Right kidney (tissue), 1 donor: ENCODE data around the gene ING2.
A peak's percentile ranks its signal among the peaks of the same experiment; 100 is the strongest.

Experiments
- DNase-seq: peaks from one replicate; pipeline ENCODE4 v3.0.0-alpha.2; 2016

The ING2 gene

DNA sequence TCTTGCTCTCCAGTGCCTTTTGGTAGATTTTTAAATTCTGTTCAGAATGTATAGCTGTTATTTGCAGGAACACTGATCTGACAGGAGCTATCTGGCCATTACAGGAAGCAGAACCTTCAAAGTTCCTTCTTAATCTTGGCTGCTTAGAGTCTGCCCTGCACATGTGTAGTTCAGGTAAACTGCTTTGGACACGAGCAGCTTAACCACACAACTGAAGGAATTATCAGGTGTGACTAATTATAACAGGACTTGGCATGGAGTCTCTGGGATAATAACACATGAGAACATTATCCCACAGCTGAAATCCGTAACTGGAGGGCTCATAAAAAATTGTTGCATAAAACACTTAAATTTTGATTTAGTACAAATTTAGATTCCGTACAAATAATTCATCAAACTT is 11.6 kb upstream of the ING2 start:
- no peak for DNase-seq

DNA sequence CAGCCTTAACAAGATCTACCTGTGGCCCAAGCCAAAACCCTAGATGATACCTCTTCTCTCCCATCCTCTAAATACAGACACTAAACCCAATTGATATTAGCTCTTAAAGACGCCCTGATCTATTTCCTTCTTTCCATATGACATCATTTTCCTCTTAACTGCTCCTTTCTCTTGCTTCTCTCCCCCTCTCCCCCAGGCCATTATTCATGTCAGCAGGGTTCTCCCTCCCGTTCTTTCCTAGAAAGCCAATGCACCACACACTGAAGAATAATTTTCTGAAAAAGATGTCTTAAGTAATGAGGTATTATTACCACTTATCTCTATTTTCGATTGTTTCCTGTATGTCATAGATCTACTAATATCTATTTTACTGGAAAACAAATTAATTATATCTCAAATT is 9.7 kb upstream of the ING2 start:
- no peak for DNase-seq

DNA sequence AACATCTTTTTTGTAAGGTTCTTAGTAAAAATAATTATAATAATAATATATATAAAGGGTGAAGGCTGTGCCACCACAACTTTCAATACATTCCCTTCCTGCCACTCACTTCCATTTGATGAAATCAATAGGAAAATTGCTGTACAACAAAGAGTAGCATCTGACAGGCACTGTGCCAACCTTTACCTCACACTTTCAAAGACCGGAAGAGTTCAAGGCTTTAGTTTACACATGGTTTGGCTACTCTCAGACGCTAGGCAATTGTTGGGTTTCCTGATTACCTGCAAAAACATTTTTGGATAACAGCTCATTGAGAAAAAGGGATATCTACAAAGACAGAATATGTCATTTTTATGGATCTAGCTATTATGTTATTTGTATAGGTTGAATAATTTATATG is 5.5 kb upstream of the ING2 start:
- no peak for DNase-seq

DNA sequence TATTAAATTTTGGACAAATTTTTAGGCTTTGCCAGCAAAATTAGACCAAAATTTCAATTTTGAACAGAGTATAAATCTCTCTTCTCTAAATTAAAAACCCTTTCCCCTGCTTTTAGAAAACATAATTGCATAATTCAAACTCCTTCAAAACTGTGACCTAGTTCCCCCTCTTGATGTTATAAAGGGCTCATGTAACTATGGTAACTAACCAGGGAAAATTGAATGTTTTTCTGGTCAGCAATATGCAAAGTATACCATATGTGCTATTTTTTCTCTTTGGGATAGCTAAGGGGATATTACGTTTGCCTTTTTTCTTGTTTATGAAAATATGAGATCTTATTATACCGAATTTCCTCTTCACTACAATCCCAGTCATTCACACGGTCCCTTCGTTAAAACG is 5.1 kb upstream of the ING2 start:
- no peak for DNase-seq

DNA sequence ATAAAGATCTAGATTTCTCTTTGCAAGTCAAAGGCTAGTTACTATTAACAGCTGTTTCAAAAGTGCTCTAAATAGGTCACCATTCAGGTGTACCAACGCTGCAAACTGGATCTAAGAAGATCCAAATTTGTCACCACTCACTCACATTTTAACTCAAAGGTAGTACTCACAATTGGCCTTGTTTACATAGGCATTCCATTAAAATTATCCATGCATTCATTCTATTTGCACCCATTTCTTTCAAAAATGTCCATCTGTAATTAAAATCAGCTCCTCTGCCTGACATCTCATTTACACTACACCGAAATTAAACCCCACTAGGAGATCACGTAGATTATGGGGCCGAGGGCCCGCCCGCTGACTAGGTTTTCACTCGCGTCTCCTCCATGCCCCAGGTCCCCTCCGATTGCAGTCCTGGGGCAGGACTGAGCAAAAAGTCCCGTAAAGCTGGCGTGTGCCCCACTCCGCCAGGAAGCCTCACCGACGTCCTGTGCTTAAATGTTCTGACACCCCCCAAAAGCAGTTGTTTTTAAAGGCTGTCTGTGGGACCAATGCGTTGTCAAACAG is 1.3 kb upstream of the ING2 start:
- no peak for DNase-seq

DNA sequence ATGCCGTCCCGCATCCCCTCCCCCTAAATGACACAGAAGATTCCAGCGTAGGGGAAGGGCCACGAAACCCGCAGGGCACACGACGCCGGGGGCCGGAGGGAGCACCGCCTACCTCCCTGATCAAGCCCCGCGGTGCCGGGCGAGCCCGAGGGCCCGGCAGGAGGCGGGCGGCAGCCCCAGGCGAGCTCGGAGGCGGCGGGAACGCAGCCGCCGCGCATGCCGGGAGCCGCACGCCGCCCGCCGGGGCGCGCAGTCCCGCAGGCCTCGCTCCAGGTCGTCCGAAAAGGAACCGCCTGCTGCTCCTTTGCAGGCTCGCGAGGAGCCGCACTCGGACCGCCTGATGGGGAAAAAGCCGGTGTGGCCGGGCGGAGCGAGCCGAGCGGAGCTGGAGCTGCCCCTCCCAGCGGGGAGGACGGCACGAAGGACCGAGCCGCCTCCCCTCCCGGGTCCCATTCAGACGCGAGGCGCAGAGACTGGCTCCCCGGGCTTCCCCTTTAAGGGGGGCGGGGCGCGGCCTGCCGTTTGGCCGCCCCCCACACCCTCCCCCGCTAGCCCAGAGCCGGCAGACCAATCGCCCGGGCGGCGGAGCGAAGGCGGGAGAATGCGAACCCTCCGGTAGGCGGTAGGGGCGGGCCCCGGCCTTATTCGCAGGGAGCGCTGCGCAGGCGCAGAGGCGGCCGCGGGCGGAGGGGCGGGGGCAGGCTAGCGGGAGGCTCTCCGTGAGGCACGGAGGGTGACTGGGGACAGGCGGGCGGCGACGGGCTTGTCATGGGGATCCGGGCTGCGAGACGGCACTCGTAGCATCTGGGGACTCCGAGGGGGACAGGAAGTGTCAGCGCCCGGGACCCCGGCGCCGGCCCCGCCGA is 561 bp upstream of the ING2 start:
- DNase-seq, result peak; percentile 98

DNA sequence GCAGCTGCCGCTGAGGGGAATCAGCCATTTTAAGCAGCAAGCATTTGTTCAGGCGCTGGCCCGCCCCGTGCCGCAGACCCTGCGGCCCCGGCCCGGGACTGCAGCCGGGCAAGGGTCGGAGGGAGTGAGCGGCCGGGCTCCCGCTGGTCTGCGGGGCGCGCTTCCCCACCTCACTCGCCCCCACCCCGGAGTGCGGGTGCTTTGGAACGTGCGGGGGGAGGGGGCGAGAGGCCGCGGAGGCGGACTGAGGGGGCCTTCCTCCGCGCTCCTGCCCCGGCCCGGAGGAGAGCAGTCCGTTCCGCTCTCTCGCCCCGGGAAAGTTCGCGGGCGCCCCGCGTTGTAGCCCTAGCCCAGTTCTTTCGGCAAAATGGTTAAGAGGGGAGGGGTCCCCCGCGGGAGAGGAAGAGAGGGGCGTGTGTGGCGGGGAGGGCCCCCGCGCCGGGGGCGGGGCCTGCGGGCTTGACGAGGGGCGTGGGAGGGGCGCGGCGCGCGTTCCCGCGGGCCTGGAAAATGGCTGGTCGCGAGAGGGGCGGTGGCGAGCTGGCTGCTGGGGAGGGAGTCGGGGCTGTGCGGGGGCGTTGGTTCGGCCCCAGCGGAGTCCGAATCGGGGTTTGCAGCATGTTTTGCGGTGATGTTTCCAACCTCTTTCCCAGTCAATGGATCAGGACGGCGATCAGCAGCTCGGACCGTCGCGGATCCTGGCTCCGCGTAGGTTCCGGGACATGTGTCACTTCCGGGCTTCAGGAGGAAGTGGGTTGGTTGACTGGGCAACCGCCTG is 942 bp downstream of the ING2 start:
- peak; percentile 95 for DNase-seq

DNA sequence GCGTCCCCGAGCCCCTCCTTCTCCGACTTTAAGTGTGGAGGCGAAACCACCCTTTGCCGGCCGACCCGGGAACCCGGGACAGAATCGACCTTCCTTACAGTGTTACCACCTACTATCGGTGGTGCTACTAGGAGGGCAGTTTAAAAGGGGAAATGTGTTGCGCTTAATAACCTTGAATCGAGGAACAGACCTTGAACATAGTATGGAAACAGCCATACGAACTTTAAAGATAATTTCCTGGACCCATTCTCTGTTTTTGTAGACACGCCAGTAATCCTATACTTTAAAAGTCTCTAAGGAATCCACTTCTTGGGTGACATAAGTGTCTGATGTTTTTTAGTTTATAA is 1.5 kb downstream of the ING2 start:
- no peak for DNase-seq

DNA sequence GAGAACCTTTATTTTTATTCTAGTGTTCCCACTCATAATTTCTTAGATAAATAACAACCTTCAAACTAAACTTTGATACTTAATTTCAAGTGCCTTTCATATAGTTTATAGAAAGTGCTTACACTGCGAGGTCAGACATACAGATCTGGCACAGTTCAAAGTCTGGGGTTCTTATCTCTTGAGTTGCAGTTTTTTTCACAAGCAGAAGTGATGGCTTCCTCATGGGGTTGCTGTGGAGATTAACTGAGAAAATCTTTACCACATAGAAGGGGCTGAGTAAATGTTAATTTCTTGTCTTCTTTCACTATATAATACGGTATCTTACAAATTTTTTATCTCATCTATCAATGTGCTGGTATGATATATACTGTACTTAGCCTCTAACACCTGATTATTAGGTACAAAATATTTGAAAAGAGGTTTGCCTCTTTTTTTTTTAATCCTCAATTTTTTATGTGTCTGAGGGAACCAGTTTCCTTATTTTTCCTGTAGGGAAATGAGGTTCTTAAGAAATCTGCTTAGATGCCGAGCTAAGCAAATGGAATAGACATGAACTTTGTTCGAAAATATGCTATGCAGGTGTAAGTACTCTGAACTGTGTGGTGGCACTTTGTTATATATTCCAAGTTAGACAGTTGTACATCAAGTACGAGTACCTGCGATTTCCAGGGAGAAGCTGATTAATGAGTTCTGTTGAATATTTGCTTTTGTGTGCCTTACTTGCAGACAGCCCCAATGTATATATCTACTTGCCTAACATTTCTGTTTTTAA is 3.3 kb downstream of the ING2 start:
- no peak for DNase-seq

DNA sequence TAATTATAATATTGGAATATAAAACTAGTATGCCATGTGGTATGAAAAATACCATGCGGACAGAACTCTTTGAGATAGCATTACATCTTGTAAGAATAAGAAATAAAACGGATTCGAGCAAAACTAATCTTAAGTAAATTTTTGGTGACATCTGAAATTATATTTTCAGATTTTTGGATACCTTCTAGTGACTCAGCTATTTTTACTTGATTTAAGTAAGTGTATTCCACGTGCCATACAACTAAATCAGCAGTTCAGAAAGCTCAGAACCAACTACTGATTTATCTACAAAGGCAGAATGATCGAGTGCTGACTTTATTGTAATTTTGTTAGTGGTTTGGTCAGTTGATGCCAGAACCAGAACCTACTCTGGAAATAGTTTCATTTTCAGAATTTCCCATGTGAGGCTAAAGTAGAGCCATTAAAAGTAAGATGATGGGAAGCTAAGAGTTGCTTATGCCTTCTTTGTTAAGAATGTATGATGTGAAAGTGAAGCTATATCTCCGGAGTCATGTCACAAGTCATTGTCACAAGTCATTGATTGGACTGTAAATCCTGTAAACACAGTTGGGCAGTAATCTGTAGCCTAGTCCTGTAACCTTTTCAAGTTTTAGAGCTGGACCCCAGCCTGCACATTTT is 4.0 kb downstream of the ING2 start:
- no peak for DNase-seq

DNA sequence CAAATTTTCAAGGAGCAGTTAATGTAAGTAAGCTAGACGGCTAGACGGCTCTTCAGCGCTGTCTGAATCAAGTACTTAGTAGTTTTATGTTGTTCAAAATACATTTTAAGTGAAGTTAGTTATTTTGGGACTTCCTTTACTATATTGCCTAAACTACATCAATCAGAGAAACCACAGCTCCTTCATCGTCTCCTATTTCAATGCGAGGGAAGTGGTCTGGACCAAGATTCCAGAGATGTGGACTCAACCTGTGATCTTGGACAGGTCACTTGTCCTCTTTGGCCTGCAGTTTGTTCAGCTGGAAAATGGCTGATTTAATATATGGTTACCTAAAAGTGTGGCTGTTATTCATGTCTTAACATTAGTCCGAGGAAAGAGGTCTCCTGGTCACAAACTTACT is 10.6 kb downstream of the ING2 start:
- DNase-seq, result no peak

DNA sequence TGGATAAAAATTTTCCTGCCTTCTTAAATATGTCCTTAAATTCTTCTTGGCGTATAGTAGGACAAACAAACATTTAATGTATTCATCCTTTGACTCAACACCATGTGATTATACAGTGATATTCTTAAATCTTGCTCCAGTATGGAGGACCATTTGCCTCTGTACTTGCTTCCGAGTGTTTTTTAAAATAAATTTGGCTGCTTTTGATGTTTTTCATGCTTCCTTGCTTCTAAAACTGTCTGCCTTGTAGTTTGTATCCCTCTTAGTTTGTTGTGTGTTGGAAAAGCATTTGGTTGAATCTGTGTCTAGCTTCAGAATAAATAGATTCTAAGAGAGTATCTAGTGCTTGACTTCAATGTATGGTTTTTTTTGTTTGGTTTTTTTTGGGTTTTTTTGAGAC is 12.3 kb downstream of the ING2 start:
- no peak for DNase-seq

DNA sequence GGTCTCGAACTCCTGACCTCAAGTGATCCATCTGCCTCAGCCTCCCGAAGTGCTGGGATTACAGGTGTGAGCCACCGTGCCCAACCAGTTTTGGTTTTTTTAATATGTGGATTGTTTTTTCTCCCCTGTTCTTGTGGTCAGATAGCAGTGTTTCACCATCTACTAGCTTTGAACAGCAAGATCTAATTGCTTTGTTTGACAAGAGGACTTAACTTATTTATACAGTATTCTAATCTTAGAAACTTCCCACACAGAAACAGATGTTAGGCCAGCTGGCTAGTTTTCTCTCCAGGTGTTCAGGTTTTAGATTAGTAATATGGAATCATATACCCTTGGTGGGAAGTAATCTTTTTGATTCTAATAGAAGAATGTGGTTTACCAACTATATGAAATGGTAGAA is 12.9 kb downstream of the ING2 start:
- DNase-seq, result no peak

DNA sequence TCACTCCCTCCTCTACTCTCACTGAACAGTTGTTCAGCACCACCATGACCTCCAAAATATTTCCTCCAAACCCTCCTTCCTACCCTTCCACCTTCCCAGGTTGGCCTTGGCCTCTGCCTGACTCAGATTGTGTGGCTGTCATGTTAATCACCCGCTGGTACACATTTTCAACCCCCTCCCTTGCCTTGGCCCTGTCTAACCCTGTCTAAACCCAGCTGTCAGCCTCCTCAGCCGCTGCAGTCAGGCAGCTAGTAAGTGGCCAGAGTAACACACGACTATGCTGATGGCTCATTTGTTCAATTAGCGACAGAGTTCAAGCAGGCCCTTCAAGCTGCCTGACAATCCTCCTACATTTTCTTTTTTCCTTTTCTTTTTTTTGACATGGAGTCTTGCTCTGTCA is 18.0 kb downstream of the ING2 start:
- DNase-seq, result no peak

DNA sequence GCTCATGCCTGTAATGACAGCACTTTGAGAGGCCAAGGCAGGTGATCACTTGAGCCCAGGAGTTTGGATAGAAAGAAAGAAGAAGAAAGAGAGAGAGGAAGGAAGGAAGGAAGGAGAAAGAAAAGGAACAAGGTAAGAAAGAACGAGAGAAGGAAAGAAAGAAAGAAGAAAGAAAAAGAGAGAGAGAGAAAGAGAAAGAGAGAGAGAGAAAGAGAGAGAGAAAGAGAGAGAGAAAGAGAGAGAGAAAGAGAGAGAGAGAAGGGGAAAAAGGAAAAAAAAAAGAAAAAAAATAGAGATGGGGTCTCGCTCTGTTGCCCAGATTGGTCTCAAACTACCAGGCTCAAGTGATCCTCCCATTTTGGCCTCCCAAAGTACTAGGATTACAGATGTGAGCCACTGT is 22.5 kb downstream of the ING2 start:
- no peak for DNase-seq

DNA sequence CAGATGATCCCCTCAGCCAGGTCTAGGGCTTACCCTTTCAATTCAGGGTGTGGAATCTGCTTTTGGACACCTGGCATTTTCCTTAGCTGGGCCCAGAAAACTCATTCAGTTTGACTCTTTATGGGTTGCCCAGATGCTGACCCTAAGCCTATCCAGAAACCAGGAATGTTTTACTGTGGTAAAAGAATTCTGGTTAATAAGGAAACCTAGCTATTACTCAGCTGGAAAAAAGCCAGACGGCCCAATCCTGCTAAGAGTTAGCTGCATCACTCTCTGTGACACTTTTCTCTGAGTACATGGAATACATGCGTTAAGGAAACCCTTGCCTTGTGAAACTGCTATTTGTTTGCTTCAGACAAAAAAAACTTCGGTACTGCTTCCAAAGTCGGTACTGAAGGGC is 28.0 kb downstream of the ING2 start:
- DNase-seq, result no peak

DNA sequence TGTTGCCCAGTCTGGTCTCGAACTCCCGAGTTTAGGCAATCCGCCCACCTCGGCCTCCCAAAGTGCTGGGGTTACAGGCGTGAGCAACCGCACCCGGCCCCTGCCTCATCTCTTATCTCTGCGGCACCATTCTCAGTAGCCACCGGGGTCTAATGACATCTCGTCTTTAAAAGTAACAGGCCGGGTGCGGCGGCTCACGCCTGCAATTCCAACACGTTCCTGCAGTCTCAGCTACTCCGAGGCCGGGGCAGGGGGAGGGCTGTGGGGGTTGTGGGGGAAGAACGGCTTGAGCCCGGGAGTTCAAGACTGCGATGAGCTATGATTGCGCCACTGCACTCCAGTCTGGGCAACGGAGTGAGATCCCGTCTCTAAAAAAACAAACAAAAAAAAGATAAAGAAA is 28.8 kb downstream of the ING2 start:
- no peak for DNase-seq

DNA sequence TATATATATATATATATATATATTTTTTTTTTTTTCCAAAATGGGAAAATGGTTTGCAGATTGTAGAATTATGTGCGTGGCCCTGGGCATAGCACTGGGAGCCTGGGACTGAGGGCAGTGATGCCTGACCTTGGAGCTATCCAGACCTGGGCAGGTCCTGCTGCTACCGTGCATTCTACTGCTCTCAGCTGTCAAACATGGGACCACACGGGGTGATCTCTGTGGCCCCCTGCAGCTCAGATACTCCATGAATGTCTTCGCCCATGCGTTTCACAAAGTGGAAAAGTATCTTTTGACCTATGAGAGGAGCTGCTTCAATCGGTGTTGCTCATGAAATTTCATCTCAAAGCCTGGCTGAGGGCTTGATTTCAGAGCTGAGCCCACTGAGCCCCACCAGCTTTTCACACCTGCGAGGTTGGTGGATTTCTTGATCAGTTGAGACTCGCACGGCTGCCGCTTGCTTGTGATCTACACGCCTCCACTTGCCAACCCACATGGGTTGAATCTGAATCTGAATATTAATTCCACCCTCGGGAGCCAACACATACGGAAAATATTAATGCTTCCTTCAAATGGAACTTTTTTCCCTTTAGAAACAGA is 35.7 kb downstream of the ING2 start:
- no peak for DNase-seq

DNA sequence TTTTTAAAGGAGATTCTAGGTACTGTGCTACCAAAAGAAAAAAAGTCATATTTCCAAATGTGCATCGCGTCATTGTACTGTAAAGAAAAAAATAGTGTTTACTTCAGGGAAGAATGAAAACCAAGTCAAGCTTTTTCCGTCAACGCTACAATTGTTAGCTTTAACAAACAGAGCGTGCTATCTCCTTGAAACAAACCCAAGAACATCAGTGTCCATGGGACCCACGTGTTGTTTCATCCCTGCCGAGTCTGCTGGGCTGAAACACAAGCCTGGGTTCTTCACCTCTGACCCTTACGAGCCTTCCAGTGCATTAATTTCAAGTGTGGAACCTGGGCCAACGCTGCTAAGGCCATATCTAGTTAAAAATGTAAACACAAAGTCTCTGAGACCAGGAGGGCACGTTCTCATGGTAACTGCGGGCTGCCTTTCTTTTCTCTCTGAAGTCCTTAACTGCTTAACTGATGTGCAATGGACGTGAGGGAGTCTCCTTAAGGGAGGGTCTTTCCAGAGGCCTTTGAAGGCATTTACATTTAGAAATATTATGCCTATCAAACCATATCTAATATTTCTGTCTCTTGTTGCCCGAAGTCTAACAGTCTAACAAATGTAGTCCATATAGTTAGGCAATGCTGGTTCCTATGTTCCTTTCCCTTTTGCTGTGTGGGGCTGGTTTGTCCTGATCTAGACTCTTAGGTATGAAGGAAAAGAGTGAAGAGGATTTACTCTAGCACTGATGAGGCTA is 36.3 kb downstream of the ING2 start:
- DNase-seq, result peak; percentile 19

DNA sequence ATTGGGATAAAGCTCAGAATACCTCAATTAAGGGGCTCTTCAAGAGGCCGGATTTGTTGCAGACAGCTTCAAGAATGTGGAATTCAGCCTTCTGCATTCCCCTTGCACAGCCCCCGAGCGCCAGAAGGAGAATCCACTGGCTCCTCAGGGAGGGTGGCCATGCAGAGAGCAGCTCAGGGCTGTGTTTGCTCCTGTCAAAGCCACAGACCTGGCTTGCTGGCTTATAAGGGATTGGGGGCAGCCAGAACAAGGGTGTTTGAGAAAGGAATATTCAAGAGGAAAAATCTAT is 36.8 kb downstream of the ING2 start:
- DNase-seq, result no peak

DNA sequence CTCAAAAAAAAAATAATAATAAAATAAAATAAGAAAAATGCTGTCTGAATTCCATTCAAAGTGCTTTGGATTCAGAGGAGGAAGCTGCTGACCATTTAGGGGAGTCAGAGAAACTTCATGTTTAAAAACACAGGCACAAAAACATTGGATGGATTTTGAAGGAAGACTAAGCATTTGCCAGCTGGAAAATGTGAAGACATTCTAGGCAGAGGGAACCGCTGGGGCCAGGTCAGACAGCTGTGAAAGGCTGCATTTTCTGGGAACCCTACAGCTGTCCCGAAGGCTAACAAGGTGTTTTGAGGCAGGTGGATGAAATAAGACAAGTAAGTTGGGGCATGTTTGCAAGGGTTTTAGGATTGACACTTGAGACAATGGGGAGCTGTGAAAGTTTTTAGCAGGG is 38.6 kb downstream of the ING2 start:
- no peak for DNase-seq

DNA sequence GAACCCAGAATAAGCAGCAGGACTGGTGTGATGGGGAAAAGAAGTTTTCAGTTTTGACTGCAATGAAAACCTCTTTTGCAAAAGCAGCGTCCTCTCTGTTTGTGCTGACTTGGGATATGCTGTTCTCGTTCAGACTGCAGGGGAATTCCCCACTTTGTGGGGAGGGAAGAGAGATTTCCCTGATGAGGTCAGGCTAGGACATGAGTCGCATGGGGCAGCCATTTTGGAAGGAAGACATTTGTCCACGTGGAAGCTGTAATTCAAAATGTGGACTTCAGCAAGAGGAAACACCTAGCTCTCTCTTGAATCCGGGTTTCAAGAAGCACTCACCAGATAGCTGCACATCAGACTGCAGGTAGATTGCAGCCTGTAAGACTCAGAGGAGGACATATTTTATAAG is 39.3 kb downstream of the ING2 start:
- DNase-seq, result no peak
